Activated naive CD4-positive, alpha-beta T cell treated with Interleukin-2 at 50 U/mL for 16 hours (primary cell): Measurements from ENCODE around the gene ENDOG.

Experiments
- DNase-seq: peaks from one replicate; pipeline ENCODE4 v3.0.0-alpha.2; 2020

The ENDOG gene

DNA sequence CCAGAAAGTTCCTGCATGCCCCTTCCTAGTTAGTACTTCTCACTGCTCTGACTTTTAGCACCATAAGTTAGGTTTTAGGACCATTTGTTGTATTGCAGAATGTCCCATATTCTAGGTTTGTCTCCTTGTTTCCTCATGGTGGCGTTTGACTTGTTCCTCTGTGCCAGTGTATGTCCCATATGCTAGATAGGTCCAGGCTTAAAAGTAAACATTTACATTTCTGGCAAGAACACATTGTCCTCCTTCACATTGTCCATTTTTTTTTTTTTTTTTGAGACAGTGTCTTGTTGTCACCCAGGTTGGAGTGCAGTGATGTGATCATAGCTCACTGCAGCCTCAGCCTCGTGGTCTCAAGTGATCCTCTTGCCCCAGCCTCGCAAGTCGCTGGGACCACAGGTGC, 15.8 kb upstream of the ENDOG start:
- no peak for DNase-seq

GRCh38 chr9:128805661-128806060, 12.6 kb upstream of the ENDOG start:
- no peak for DNase-seq

GRCh38 chr9:128807827-128808226, 10.5 kb upstream of the ENDOG start:
- DNase-seq, result no peak

DNA sequence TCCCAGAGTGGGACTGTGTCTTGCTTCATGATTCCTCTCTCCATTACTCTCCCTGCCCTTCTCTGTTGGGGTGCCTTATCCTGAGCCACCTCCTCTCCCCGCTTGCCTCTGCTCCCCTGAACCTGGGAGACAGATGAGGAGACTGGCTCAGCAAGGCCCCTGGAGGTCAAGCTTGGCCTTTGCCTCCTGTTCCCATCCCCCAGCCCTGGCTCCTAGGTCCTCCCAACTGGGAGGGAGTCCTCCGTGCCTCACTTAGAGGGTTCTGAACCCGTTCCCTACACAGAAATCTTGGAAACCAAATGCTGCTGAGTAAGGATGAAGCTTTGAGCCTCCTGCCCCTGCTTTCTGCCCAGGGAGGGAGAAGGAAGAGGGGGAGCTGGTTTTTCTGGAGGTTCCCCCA, 9.8 kb upstream of the ENDOG start:
- DNase-seq, result no peak

DNA sequence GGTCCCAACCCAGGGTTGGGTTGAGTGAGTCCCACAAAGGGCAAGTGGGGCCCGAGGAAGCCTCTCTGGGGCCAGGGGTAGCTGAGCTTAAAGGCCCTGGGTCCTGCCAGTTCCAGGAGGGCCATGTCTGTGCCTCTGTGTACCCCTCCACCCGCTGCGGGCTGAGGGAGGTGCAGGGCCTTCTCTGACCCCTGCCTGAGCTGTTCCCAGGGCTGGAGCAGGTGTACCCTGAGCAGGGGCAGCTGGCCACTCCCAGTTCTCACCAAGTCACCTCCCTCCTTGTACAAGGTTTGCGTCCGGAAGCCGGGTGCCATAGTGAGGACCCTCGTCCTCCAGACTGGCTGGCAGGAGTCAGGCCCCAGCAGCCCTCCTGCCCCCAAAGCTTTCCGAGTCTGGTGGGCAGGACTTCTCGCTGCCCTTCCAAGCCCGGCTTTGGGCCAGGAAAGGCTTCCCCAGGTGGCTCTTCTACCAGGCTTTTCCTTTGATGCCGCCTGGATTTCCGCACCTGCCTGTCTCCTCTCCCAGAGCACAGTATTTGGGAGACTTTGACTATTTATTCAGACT, 9.2 kb upstream of the ENDOG start:
- DNase-seq, result no peak

DNA sequence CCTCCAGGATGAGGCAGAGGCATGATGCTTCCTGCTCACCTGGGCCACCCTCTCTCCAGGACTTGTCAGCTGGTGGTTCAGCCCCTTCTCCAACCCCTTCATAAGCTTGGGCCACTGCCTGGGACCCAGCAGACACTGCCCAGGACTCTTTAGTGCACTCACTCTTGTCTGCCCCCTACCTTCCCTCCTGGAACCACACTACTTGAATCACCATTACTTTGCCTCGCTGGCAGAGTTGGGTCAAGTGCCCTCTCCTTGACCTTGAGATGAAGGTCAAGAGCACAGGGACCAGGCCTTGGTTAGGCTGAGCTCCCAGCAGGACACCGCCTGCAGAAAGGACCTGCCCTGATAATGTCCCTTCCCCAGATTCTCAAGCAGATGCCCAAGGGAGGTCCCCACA, 8.5 kb upstream of the ENDOG start:
- DNase-seq, result no peak

- no peak for DNase-seq
Observed at GRCh38 chr9:128810873-128811272, 7.4 kb upstream of the ENDOG start.

DNA sequence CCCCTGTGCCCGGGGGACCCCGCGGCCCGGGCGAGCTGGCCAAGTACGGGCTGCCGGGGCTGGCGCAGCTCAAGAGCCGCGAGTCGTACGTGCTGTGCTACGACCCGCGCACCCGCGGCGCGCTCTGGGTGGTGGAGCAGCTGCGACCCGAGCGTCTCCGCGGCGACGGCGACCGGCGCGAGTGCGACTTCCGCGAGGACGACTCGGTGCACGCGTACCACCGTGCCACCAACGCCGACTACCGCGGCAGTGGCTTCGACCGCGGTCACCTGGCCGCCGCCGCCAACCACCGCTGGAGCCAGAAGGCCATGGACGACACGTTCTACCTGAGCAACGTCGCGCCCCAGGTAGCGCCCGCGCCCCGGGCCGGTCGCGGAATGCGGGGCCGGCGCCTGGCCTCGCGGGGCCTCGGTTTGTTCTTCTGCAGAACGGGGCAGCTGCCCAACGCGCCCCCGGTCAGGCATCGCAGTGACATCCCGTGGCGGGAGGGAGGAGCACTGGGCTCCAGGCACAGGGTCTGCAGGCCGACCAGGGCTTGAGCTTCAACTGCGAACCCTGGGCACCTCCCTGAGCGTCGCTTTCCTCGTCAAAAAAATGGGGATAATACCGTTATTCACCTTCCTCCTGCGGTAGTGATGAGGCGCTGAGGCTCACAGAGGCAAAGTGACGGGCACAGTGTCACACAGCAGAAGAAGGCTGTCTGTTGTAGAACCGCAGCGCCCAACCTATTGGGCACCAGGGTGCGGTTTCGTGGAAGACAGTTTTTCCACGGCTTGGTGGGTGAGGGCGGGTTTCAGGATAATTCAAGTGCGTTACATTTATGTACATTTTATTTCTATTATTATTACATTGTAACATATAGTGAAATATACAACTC, 777 bp downstream of the ENDOG start:
- peak; percentile 44 for DNase-seq

GRCh38 chr9:128819716-128820664, 1.7 kb downstream of the ENDOG start:
- DNase-seq, result no peak

GRCh38 chr9:128820665-128821583, 2.6 kb downstream of the ENDOG start:
- DNase-seq, result no peak

GRCh38 chr9:128821584-128822406, 3.5 kb downstream of the ENDOG start:
- DNase-seq, result no peak

DNA sequence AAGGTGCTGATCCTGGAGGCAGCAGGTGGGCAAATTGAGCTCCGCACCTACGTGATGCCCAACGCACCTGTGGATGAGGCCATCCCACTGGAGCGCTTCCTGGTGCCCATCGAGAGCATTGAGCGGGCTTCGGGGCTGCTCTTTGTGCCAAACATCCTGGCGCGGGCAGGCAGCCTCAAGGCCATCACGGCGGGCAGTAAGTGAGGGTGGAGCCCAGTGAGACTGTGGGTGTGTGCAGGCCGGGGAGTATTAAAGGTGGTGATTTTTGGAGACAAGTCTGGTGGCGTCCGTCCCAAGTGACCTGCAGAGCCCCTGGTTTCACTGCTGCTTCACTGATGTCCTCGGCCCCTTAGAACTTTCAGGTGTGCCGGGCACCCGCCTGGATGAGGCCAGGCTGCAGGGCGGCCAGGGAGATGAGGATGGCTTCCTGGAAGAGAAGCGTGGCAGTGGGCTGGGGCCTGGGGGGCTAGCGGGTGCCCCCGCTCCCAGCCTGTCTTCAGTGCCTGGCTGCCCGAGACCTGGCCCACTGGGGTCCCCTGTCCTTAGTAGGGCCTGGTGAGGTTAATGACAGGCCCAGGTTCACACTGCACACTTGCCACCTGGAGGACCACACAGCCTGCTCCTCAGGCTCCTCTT, 4.2 kb downstream of the ENDOG start:
- DNase-seq, result no peak

DNA sequence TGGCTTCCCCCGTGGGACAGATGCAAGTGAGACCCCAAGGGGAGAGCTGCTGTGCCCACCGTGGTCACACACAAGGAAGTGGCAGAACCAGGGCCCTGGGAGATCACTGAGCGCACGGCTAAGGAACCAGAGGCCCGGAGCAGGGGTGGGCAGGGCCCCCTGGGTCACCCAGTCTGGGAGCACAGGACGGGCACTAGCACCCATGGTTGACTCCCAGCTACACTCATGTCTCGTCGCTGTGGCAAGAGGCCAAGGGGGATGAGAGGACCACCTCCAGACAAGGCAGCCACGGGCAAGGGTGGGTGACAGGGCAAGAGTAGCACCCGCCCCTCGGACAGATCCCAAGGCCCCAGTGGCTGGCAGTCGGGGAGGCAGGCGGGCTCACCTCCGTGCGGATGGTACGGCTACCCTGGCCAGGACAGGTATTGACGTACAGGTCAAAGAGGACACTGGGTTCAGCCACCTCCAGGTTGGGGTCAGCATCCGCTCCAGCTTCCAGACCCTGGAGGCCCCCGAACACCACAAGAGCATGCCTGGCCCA, 5.1 kb downstream of the ENDOG start:
- DNase-seq, result no peak

GRCh38 chr9:128823903-128824406, 5.7 kb downstream of the ENDOG start:
- no peak for DNase-seq

DNA sequence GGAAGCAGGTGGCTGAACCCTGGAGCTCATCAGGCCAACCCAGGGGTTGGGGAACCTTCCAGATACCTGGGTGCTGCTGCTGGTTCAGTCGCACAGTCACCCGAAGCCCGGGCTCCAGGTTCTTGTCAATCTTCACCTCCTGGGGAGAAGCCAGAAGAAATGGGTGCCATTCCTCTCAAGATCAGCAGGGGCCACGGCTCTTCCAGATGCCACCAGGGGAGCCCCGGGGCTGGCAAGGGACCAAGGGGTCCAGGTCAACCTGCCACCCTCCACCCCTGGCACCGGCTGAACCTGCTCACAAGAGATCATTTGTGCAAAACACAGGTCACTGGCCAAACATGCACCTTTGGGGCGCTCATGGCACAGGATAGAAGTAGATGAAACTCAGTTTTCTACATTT, 6.6 kb downstream of the ENDOG start:
- DNase-seq, result no peak

DNA sequence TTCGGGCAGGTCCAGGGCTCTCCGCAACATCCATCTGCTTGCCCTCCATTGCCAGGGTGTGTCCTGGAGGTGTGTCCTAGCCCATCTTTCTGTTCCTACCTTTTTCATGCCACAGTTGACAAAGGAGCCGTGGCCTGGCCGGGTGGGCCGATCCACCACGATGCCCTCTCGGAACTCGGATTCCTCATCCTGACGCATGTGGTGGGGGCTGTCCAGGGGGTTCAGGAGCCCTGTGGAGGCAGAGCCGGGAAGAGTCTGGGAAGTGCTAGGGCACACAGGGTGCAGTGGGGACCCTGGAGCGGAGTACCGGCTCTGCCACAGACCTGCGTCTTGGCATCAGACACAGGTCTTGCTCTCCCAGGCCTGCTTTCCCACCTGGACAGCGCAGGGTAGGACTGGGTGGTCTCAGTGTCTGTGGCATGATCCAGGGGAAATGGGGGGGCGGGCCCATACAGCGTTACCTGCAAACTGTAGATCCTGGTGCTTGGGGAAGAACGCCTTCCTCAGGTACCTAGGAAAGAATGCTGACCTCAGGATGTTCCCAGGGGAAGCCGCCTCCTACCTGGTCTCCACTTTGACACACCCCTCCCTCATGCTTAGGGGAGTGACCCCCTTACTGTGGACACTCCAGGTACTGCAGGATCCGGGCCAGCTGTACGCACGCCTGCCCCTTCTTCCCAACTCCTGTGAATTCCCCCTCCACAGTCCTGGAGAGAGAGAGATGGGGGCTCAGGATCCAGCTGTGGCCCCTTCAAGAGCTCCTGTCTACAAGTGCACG, 7.8 kb downstream of the ENDOG start:
- no peak for DNase-seq

DNA sequence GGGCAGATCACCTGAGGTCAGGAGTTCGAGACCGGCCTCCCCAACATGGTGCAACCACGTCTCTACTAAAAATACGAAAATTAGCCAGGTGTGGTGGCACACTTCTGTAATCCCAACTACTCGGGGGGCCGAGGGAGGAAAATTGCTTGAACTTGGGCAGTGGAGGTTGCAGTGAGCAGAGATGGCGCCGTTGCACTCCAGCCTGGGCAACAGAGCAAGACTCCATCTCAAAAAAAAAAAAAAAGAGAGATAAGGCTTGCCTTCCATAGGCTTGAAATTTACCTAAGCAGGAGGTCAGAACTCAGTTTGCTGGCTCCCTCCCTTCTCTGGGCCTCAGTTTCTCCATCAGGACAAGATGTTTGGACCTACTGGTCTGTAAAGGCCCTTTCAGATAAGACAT, 10.0 kb downstream of the ENDOG start:
- no peak for DNase-seq

GRCh38 chr9:128828719-128829452, 10.6 kb downstream of the ENDOG start:
- DNase-seq, result no peak
